K562 (cell line): Measurements from ENCODE around the gene BTBD1. TPM values are rescaled to one million over a fixed set of nuclear protein-coding genes. Genes with fewer than 3 reads are reported as not detected.
A peak's percentile ranks its signal among the peaks of the same experiment; 100 is the strongest.
"Not testable (repeated sequence)": the region's sequence is repeated elsewhere in the genome, so short reads cannot be mapped to it uniquely, and the experiment has no call there.

Experiments
- ATAC-seq: fragments of 200-7000 bp; cut with Tn5 transposase; 3 replicates; pipeline ENCODE4 v1.9.1; 2020; ENCODE audit warnings: moderate library complexity
- BruUV-seq: library from RNA; stranded (reverse); fragments of 400-500 nt; replicated peaks from 2 replicates; lab custom pipeline; 2021; lab: Mats Ljungman, UMichigan
- CTCF ChIA-PET: fragments of 300-600 bp; formaldehyde crosslinking; extraction: SDS; loops from one replicate; lab custom pipeline; 2021; ENCODE audit warnings: low intra/inter-chr PET ratio; lab: Yijun Ruan, JAX
- POLR2A ChIA-PET: fragments of 300-600, 350-650 bp; sonication (Branson Sonifier 250); formaldehyde crosslinking; extraction: SDS; loops from one replicate; lab custom pipeline; 2021; ENCODE audit warnings: antibody characterized with exemption, inconsistent platforms; lab: Yijun Ruan, JAX
- DNase-seq, 4 experiments: peaks; one replicate each; pipeline versions ENCODE4 v3.0.0 to v3.0.0-alpha.2; 2011 to 2018; ENCODE audit warnings: low spot score in 3 of 4, mixed read lengths in 3 of 4; ENCODE audit errors: extremely low read depth in 1 of 4
- FAIRE-seq: peaks from 2 replicates; lab custom pipeline; 2011; peaks lifted over from hg19 to GRCh38; lab: Jason Lieb, UNC
- H2AFZ ChIP-seq: 2 replicates; pipeline ENCODE4 v1.6.0; 2011; ENCODE audit warnings: low read depth, low read length, control low read depth, inconsistent platforms
- H3K27ac ChIP-seq: fragments of 200-600 bp; 3 replicates; pipeline ENCODE4 v1.8.0; 2011; ENCODE audit warnings: low read depth, mild to moderate bottlenecking, control low read depth, inconsistent platforms, low read length, moderate library complexity, mixed read lengths; ENCODE audit errors: extremely low read depth
- H3K27me3 ChIP-seq, 2 experiments: fragments of 300-600 bp in 1 of 2; 2 replicates in 1 of 2; 3 replicates in 1 of 2; pipeline versions ENCODE4 v1.6.0 to v1.8.0; 2011; ENCODE audit warnings: inconsistent platforms in 2 of 2, low read length in 2 of 2, mild to moderate bottlenecking in 1 of 2, mixed read lengths in 1 of 2, moderate library complexity in 1 of 2; ENCODE audit not compliant: control insufficient read depth in 2 of 2, insufficient read depth in 2 of 2
- H3K36me3 ChIP-seq: fragments of 300-600 bp; 3 replicates; pipeline ENCODE4 v1.8.0; 2011; ENCODE audit warnings: mild to moderate bottlenecking, low read length, inconsistent platforms; ENCODE audit not compliant: control insufficient read depth, insufficient read depth
- H3K4me1 ChIP-seq, 2 experiments: fragments of 200-600 bp in 1 of 2; replicated peaks in 1 of 2; 2 replicates in 1 of 2; 3 replicates in 1 of 2; pipeline versions ENCODE4 v1.5.1 to v1.8.0; 2011; ENCODE audit warnings: inconsistent platforms in 2 of 2, low read length in 2 of 2, mild to moderate bottlenecking in 1 of 2, mixed read lengths in 1 of 2, moderate library complexity in 1 of 2; ENCODE audit not compliant: control insufficient read depth in 2 of 2, insufficient read depth in 2 of 2
- H3K4me2 ChIP-seq: 2 replicates; pipeline ENCODE4 v1.6.1; 2011; ENCODE audit warnings: low read length, control low read depth, inconsistent platforms, mixed read lengths; ENCODE audit not compliant: insufficient read depth
- H3K4me3 ChIP-seq: fragments of 200-600 bp; sonication (generic), shearing (Covaris generic); 2 replicates; pipeline ENCODE4 v1.5.1; 2016; ENCODE audit warnings: control low read depth, inconsistent platforms
- H3K79me2 ChIP-seq: fragments of 200-600 bp; 3 replicates; pipeline ENCODE4 v1.8.0; 2011; ENCODE audit warnings: low read length, inconsistent platforms; ENCODE audit not compliant: control insufficient read depth, insufficient read depth
- H3K9ac ChIP-seq, 2 experiments: 2 replicates each; pipeline versions ENCODE4 v1.6.0 to v1.6.1; 2011; ENCODE audit warnings: low read depth in 2 of 2, low read length in 2 of 2, control low read depth in 1 of 2, inconsistent platforms in 1 of 2, mild to moderate bottlenecking in 1 of 2, mixed read lengths in 1 of 2; ENCODE audit not compliant: insufficient read depth in 1 of 2
- H3K9me1 ChIP-seq: one replicate; pipeline ENCODE4 v1.6.0; 2011; ENCODE audit warnings: inconsistent platforms, mild to moderate bottlenecking, low read length, moderate library complexity; ENCODE audit not compliant: control insufficient read depth, insufficient read depth
- H3K9me3 ChIP-seq: replicated peaks from 2 replicates; pipeline ENCODE4 v1.5.1; 2011; ENCODE audit warnings: low read depth, low read length, inconsistent platforms; ENCODE audit not compliant: control insufficient read depth, insufficient read depth
- H4K20me1 ChIP-seq: replicated peaks from 2 replicates; pipeline ENCODE4 v1.6.1; 2011; ENCODE audit warnings: low read length, inconsistent platforms, mixed read lengths; ENCODE audit not compliant: control insufficient read depth, insufficient read depth
- JUND ChIP-seq, 2 experiments: IDR thresholded peaks; 2 replicates in 1 of 2; 3 replicates in 1 of 2; pipeline ENCODE4 v1.6.1; 2011; ENCODE audit warnings: borderline replicate concordance in 2 of 2, low read depth in 2 of 2, low read length in 2 of 2, improper control_type of control experiment in 1 of 2, missing biosample characterization in 1 of 2, missing genetic modification characterization in 1 of 2, missing genetic modification reagents in 1 of 2
- NR4A1 ChIP-seq, 2 experiments: fragments of 250-450 bp in 1 of 2; fragments of 450-650 bp in 1 of 2; sonication (Bioruptor Pico) in 1 of 2; IDR thresholded peaks; 2 replicates each; pipeline versions ENCODE4 v1.4.0 to v1.6.1; 2016 to 2020; ENCODE audit warnings: mild to moderate bottlenecking in 2 of 2, missing compliant biosample characterization in 1 of 2, missing genetic modification characterization in 1 of 2, moderate library complexity in 1 of 2
- XRCC5 ChIP-seq: fragments of 200-400 bp; formaldehyde crosslinking; IDR thresholded peaks from 2 replicates; pipeline ENCODE4 v1.6.1; 2017; ENCODE audit warnings: low read depth, mild to moderate bottlenecking, low read length
- ZC3H11A ChIP-seq: IDR thresholded peaks from 2 replicates; pipeline ENCODE4 v1.6.1; 2012; ENCODE audit warnings: low read depth, low read length, improper control_type of control experiment
- whole genome bisulfite sequencing: fragments of 100-300 bp; shearing (Covaris generic); methylation state at CpG from one replicate; pipeline ENCODE4 v1.1.6; 2016; ENCODE audit warnings: low coverage, mixed read lengths; ENCODE audit not compliant: insufficient coverage; ENCODE audit errors: missing lambda C conversion rate; 5-methylcytosine and 5-hydroxymethylcytosine counted together
- in situ Hi-C: fragments of 300-500 bp; cut with MboI; formaldehyde crosslinking; loops from 4 replicates; pipeline ENCODE4 v1.15.0; 2018; ENCODE audit warnings: inconsistent platforms, mixed read lengths
- intact Hi-C: fragments of 100-400 bp; cut with micrococcal nuclease; formaldehyde crosslinking; loops from 2 replicates; pipeline ENCODE4 v1.14.2; 2022
- polyA plus RNA-seq, 8 experiments: library from polyadenylated mRNA; depleted of rRNA in 4 of 8; stranded (reverse) in 5 of 8; unstranded in 3 of 8; fragments of >200 nt; fragmentation: Nextera tagmentation in 2 of 8; fragmentation: Illumina TruSeq in 1 of 8; extraction: Ambion mirVana in 2 of 8; extraction: Trizol in 1 of 8; gene quantifications; 2 replicates each; pipeline versions ENCODE4 v1.2.1 to v1.2.3, GENCODE V29; 2011 to 2014; ENCODE audit warnings: inconsistent platforms in 1 of 8, missing spikeins in 1 of 8
- total RNA-seq, 7 experiments: library from RNA; depleted of rRNA in 6 of 7; stranded (reverse); fragments of >200 nt in 6 of 7; fragmentation: Illumina TruSeq in 2 of 7; extraction: Trizol in 2 of 7; gene quantifications; 2 replicates each; pipeline versions ENCODE4 v1.2.1 to v1.2.3, GENCODE V29; 2011 to 2021; ENCODE audit warnings: low replicate concordance in 1 of 7

The BTBD1 gene
- total and polyA plus RNA-seq, 9 of the 15 experiments (the other 6 are each of a cell fraction or from before 2014, with no cell fraction given): 19.4 to 106 (median 90.4) TPM

DNA sequence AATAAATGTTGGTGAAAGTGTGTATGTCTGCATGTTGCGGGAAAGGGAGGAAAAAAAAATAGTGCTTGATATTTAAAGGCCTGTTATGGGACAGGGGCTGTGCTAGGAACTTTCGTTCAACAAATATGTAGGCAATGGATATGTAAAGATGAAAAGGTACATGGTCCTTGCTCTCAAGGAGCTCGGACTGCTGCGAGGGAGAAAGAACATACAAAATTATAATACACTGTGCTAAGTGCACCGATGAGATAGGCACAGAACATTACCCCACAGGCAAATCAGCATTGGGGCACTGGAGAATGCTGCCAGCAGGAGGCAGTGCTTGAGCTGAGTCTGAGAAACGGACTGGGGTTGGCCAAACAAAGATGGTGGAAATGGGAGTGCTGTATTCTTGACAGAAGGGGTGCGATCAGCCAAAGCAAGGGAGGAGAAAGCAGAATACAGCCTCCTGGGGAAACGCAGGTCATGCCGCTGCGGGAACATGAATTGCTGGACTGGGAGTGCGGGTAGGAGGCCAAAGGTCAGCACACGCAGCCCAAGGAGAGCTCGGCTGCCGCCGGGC lies 56.3 kb downstream of the BTBD1 start (continued):
- peak; percentile 61; the same call in 1 of the 2 replicates for TF ChIP-seq JUND (IDR thresholded peaks at IDR 0.05; ENCODE audit: borderline replicate concordance, low read depth, low read length)
- TF ChIP-seq JUND (tag; IDR thresholded peaks at IDR 0.05; ENCODE audit: borderline replicate concordance, low read depth, low read length): no peak
- peak; percentile 72; the same call in 1 of the 2 replicates for TF ChIP-seq XRCC5
- TF ChIP-seq ZC3H11A: no peak
- TF ChIP-seq NR4A1 (CRISPR knock-in tag; IDR thresholded peaks at IDR 0.05): no peak
- 0 out of 2 replicates have a peak, but pooled peaks have one; percentile 49 for TF ChIP-seq NR4A1 (tag; IDR thresholded peaks at IDR 0.05)

- H3K9ac ChIP-seq, H3K27me3 ChIP-seq, H3K9me1 ChIP-seq, H3K36me3 ChIP-seq, H3K4me2 ChIP-seq, H3K79me2 ChIP-seq, DNase-seq, H3K27ac ChIP-seq, H3K4me1 ChIP-seq, H4K20me1 ChIP-seq, ATAC-seq, H3K4me3 ChIP-seq, POLR2A ChIA-PET, FAIRE-seq, BruUV-seq, H3K9me3 ChIP-seq, H2AFZ ChIP-seq: not testable (repeated sequence)
- in situ Hi-C loops (loop anchor here (5.0 kb wide), 1 partner anchor 468 kb away; no protein-coding TSS in a partner anchor), intact Hi-C loops (loop anchor here (1.0 to 2.0 kb wide), 3 partner anchors 151 to 462 kb away; no protein-coding TSS in a partner anchor)
- CTCF ChIA-PET: interaction anchor here (0.8 to 2.1 kb wide), 3 partner anchors 152 to 416 kb away, joined by 3 to 14 read pairs (median 6); no protein-coding TSS in a partner anchor
- WGBS: 74% methylated on average over 3 of the region's 3 CpGs
Measured at GRCh38 chr15:83000672-83001031, 66.4 kb downstream of the BTBD1 start.
